PC-9 (cell line): ENCODE measurements around the gene CLECL1.

Experiments used
- EZH2 ChIP-seq: fragments of 200-600 bp; sonication (generic); IDR thresholded peaks from 2 replicates; pipeline ENCODE4 v1.8.0; 2017; ENCODE audit warnings: antibody characterized with exemption, low read depth
- TF ChIP-seq, protein P1 (sequence below): fragments of 200-600 bp; sonication (generic); conservative IDR thresholded peaks from 2 replicates; pipeline ENCODE4 v1.6.1; 2017; ENCODE audit warnings: mixed run types, antibody characterized with exemption, mild to moderate bottlenecking, moderate library complexity

DNA sequence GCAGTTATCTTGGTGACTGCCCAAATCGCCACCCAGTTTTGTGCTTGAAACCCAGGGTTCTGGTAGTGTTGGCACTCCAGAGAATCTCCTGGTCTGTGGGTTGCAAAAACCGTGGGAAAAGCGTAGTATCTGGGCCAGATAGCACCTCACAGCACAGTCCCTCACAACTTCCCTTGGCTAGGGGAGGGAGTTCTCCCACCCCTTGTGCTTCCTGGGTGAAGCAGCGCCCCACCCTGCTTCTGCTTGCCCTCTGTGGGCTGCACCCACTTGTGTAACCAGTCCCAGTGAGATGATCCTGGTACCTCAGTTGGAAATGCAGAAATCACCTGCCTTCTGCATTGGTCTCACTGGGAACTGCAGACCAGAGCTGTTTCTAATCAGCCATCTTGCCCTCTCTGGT lies 47.0 kb downstream of the CLECL1 start:
- TF ChIP-seq, protein P1, sequence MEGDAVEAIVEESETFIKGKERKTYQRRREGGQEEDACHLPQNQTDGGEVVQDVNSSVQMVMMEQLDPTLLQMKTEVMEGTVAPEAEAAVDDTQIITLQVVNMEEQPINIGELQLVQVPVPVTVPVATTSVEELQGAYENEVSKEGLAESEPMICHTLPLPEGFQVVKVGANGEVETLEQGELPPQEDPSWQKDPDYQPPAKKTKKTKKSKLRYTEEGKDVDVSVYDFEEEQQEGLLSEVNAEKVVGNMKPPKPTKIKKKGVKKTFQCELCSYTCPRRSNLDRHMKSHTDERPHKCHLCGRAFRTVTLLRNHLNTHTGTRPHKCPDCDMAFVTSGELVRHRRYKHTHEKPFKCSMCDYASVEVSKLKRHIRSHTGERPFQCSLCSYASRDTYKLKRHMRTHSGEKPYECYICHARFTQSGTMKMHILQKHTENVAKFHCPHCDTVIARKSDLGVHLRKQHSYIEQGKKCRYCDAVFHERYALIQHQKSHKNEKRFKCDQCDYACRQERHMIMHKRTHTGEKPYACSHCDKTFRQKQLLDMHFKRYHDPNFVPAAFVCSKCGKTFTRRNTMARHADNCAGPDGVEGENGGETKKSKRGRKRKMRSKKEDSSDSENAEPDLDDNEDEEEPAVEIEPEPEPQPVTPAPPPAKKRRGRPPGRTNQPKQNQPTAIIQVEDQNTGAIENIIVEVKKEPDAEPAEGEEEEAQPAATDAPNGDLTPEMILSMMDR: no peak
- TF ChIP-seq EZH2: no peak
